ENCODE measurements around the gene ARHGAP21.
A peak's percentile ranks its signal among the peaks of the same experiment; 100 is the strongest.
"Not testable (repeated sequence)": the region's sequence is repeated elsewhere in the genome, so short reads cannot be mapped to it uniquely, and the experiment has no call there.

Gene ARHGAP21

DNA sequence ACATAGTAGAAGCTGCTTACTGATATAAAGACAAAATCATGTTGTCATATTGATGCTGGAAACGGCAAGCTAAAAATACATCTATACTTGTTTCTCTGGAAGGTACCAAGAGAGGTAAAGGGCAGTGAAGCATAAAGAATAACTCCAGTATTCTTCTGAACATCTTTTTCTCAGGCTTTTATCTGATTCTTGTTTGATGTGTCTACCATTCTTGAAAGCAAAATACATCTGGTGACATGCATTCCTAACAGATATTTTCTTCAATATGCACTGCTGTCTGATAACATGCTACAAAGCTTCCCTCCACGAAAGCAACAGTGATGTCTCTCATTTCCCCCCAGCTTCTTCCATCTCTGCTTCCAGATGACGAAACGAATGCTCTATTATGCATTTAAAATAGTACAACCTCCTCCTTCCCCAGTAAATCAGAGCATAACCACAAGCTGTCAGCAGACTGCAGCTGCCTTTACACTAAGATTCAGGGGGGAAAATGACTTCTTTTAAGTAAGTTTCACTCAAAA lies 100.8 kb downstream of the ARHGAP21 start:
- no peak for DNase-seq

DNA sequence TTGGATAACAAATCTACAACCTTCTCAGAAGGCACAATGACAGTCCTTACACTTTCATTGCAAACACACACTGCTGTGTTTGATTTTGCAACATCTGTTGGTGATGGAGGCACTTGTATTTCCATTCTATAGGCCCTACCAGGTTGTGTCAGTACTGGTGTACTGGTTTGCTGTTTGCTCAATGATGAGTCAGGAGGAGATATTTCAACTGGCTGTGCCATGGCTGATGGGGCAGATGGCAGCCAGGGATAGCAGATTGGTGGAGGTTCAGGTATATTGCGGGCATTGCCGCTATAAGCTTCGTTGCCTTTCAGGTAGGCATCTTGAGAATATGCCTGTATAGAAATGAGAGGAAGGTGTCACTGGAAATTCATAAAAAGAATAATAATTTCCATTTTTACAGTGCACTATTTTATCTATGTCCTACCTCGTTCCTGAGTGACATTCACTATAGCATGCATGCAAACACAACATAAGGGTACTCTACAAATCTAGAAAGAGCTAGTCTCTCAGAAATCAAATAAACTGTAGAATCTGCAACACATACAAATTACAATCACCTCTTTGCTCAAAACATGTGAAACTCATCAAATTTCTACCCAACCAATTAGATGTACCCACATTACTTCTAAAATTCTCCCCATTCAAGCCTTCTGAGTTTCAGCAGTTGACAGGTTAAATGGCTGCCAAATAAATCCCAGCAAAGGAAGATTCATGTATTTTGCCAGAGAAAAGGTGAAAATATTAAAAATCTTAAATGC lies 102.5 kb downstream of the ARHGAP21 start:
- not testable (repeated sequence) for DNase-seq

DNA sequence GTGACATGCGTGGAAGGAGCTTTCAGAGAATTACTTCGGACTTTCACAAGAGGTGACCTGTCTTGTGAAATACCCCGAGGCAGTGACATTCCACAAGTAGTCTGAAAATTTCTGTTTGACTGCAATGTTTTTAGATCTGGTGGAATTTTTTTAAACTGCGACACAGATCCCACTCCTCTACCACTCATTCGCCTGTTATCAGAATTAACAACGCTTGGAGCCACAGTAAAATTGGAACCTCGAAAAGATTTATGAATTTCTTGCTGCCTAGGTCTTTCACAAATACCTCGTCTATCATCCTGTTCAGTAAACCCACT lies 103.7 kb downstream of the ARHGAP21 start:
- not testable (repeated sequence) for DNase-seq

DNA sequence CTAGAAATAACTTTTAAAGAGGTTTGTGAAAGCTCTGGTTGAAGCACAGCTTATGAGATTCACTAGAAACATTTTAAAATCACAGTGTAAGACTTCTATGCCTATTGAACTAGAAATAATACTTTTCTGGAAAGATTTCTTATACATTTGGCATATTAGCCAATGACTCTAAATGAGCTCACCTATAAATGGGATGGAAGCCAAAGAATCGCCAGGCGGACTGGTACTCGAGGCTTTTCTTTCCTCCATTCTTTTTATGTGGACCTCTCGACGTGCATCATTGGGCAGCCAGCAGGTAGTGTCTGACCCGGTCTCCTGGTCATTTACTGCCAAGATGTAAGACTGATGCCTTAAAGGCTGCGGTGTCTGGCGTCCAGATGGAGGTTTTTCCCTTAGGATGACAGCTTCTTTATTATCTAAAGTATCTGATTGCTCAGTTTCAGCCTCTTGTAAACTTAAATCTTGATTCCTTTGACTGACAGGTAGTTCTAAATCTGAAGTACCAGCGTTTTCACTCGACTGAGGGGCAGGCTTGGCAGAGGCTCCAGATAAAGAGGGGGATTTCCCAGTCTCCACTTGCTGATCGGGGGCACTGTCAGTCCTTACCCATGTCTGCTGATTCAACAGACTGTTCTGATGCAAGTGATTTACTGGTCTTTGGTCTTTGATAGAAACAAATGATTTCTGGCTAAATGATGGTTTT lies 104.2 kb downstream of the ARHGAP21 start:
- DNase-seq, result not testable (repeated sequence)

DNA sequence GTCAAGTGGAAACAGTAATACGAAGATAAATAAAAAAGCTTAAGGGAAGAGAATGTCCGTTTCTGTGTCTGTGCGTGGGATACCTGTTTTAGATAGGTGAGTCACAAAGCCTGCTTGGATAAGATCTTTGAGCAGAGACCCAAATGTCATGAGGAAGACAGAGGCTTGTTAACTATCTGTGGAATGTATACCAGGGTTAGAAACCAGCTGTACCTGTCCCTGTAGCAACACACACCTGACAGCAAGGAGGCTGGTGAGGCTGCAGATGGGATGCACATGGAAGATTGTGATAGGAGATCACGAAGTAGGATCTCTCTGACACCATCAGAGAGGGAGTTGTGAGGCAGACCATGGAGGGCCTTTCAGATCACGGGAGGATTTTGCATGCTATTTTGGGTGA lies 105.3 kb downstream of the ARHGAP21 start:
- DNase-seq, result no peak

DNA sequence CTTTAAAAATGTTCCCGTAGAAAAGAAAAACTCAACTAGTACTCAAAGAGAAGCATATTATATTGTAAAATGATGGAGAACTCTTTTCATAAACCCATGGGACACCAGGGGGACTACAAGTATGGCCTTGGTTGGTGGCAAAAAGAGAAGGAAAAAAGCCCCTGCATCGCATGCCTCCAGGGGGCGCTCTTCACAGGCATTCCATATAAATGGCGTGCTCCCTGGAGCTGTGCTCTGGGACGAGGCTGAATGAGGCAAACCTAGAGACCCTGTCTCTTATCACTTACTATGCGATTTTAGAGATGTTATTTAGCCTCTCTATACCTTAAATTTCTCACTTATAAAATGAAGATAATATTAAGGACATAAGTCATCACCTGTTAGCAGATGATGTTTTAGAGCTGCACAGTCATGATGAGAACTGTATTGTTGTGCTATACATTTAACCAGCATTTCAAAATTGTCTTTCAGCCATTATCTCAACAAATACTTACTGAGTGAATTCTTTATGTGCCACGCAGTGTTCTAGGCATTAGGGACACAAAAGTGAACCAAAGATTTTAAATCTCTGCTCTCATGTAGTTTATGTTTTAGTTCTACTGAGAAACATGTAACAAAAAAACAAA lies 105.8 kb downstream of the ARHGAP21 start:
- peak in 3 of 4 experiments; percentile 1 to 20 (median 15) for DNase-seq

DNA sequence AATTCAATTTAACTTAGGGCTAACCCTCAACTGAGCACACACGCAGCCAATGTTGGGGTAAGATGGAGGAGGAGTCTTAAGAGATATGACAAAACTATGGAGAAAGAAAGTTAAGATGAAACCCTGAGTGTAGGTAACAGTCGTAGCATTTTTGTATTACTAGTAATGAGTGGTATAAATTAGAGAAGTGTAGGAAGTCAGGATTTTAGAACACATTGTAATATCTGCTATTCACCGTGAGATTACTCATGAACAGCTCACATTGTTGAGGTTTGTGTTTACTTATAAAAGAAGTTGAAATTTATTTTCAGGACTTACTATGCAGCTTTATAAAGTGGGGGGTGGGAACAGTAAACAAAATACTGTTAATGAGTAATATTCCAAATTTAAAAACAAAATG lies 107.2 kb downstream of the ARHGAP21 start:
- no peak for DNase-seq

DNA sequence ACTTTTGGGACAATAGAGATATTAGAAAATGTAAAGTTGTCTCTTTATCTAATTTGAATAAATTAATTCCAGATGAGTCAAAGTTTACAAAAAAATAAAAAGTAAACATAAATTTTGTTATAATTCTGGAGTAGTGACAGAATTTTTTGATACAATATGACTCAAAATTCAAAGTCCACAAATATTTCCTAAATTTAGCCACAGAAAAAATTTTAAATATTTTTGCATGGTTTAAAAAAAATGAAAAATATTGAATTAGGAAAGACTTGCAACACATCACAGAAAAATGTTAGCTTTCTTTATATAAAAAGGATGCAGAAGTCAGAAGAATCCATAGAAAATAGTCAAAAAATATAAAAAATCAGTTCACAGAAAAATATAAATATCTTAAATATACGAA lies 117.7 kb downstream of the ARHGAP21 start:
- no peak for DNase-seq

DNA sequence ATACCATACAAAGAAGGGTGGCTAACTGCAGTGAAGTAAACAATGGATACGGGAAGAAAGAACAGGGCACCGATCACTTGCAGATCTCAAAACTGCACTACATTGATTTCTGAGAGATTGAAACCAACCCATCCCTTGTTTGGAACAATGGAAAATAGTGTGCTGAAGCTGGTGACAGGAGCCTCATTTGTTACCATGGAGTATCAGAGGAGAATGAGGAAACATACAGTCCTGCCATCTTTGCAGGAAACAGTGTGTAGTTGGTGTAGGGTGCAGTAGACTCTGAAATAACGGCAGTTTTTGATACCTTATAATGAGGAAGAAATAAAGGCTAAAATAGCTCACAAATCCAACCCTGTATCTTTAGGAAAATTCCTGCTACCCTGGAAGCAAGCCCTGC lies 118.5 kb downstream of the ARHGAP21 start:
- no peak for DNase-seq

DNA sequence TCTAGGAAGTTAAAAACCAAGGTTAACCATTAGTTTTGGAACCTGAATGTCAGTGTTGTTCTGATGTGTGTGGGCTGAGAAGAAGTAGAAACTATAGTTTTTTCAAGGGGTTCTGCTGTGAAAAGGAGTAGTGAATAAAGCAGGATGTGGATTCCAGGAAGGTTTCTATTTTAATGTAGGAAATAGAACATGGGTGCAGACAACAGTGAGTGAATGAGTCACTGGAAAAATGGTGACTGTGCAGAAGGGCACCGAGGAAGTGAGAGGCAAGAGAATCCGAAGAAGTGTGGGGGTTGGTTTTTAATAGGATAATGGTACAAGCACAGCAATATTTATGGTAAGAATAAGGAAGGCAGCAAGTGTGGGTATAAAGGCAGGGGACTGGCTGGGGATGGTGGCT lies 120.4 kb downstream of the ARHGAP21 start:
- no peak for DNase-seq

DNA sequence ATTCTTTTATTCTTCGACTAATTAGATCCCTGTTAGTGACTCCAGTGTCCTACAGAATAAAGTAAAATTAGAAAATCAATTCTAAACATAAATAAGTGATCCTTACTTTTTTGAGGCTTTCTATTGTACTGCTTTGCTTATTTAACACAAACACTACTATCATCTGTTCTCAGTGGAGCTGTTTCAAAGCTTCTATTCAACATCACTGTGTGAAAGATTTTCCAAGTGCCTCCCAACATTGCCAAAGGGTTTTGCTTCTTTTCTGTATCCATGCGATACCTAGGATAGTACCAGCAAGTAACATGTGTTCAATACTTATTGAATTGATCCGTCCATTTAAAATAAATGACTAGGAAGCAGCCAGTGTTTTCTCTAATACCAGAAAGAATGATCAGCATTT lies 125.7 kb downstream of the ARHGAP21 start:
- DNase-seq, result no peak

DNA sequence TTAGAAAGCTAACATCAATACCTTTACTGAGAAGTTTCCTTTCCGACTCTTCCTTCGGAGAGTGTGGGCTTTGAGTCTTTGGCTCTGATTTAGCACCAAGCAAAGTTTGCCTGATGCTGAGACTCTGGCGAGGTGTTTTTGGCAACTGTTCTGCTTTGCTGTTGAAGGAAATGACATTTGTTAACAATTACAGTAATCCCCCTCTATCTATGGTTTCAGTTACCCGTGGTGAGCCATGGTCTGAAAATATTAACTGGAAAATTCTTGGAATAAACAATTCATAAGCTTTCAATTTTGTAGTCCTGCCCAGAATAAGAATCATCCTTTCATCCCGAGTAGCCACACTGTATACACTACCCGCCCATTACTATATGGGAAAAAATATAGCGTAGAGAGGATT lies 126.3 kb downstream of the ARHGAP21 start:
- DNase-seq, result no peak

DNA sequence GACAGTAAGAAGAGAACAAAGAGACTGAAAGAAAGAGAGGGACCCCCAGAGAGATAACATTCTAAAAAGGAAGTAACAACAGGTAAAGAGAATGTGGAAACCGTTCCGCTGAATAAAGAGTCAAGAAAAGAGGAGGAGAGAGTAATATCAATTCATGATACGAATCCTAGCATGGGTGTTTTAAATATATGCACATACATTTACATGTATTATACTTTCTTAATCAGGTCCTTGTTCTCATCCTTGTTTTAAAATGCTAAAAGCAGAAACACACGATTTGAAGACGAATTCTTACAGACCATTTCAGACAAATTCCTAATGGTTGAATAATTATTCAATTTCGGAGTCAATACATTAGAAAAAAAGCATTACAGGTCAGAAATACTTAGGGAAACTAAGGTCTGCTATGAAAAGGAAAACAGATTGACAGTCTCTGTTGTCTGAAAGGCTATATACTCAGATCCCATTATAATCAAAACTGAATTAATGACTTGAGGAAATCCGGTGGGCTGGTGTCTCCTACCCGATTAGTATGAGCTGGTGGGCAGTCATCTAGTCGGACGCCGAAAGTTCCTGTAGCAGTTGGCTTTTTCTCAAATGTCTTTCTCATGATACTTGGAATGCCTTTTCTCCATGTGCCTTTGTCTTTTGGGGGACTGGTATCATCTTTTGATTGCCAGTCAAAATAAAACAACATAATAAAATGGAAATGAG lies 127.3 kb downstream of the ARHGAP21 start:
- no peak for DNase-seq

DNA sequence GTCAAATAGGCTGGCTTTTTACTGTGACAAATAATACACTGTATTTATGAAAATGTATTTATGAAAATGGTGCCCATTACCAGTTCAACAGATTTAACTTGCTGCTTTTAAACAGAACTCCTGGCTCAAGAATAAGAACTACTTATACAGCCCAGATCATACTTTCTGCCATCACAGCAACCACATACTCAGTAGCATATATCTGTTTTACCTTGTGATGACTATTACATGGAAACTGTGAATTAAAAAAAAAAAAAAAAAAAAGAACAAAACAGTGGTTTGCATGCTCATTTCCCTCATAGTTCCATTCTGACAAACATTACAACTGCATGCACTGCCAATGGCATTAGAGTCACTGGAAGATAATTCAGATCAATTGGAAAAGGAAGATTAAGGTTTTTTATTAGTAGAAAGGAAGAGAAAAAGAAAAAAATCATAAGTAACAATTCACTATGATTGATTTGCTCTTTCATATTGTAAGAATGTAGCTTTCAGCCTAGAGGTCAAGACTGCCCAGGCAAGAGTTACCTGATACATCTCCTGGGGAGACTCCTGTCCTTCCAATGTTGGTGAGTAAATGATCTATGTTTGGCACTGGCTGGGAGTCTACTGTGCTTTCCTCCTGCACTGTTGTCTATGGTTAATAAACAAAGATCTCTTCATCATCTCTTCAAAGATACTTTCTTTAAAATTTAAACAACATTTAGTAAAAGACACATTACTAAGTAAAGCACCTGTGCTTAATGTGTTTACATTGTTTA lies 132.8 kb downstream of the ARHGAP21 start:
- DNase-seq, result no peak

DNA sequence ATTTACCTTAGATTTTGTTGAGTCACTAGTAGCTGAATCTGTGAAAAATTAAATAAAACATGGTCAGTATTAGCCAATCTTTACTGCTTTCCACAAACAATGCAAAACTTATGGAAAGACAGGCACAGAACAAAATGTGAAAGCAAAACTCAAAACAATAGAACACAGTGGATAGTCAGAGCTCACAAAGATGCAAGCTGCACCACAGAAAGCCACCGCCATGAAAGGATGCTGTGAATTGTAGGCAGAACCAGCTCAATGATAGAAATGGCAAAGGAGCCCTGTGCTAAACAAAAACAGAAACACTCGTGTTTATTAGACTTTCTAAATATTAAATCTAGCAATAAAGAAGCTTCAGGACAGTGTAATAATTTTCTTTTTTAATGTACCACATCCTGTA lies 134.4 kb downstream of the ARHGAP21 start:
- DNase-seq, result no peak

DNA sequence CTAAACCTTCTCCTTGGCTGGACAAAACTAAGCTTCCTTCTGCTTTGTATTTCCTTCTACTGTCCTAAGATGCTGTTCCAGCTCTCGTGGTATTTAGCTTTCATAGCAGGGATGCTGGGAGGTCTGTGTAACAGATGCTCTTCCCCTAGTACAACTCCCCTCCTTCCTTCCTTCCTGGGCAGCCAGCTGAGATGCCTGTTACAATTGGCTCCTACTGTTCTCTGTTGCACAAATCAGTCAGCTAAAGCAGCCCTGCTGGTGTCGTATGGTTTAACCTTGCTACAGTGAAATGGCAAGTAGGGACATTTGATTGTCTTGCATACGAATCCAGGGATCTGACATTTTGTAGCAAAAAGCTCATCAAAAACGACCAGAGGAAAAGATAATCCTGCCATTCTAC lies 143.8 kb downstream of the ARHGAP21 start:
- DNase-seq, result no peak

DNA sequence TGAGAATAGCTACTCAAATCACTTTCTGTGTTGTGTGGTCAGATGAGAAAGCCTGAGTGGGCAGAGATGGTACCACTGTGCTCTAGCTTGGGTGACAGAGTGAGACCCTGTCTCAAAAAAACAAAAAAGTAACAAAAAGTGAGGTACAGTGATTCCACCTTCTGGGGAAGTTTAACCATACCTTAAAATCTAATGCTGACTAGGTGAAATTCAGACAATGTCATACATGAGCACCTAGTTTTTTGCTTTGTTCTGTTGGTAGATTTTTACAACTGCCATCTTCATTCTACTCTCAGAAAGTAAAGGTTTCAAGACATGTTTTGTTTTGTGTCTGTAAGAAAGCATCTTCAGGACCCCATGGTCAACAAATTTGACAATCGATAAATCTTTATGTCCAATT lies 144.2 kb downstream of the ARHGAP21 start:
- no peak for DNase-seq

DNA sequence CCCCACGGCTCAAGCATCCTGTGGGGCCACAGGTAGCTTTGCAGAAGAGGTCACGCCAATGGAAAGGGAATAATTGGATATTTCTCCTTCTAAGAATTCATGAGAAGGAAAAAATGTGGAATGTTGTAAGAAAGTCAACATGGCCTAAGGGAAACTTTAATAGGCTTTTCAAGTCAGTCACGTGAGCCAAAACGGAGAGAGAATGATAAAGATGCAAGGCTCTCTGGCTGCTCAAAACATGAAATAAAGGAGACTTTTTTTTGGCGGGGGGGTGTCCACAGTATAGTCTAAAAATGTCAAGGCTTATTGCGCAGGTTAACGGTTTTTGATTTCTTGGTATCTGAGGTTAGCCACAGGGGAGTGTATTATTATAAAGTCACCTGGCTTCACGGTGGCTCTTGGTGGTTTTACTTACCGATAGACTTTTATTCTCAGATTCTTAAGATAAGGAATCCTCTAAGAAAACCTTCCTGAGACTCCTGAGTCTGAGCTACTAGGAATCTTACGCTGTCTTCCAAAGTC lies 148.1 kb downstream of the ARHGAP21 start:
- no peak for DNase-seq

DNA sequence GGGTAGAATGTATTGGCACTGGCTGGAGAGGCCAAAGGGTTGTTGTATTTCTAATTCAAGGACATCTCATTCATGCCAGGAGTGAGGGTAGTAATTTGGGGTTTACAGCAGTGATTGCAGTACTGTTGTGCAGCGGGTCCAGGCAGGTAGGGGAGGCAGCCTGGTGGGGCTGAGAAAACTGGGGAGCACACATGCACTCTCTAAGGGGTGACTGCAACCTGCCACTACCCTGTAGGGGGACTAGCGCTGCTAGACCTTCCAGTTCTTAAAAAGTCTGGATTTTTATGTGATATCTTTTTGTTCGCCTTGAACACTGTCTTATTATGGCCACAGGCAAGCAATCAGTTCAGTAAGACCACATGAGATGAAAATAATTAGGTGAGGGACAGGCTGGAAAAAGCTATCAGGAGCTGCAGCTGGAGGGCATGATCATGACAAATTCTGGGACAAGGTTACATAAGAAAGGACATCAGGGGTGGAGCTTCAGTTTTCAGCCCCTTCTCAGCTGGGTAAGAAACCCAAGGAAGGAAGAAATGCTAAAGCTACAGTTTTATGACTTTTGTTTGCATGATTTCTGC lies 149.0 kb downstream of the ARHGAP21 start:
- no peak for DNase-seq

DNA sequence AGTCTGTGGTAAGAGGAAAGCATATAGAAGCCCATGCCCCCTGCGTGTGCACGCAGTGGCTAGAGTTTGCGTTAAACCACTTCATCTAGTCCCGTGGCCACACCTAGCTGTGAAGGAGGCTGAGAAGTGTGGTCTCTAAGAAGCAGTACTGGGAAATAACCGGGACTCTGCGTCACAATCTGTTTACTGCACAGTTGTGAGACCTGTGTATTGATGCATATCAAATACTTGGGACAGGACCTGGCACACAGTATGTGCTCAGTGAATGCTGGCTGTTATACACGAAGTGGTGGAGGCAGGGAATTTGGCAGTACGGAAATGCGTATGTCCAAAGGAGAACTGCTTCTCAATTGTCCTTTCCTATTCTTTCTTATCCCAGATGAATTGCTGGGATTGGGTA lies 149.5 kb downstream of the ARHGAP21 start:
- DNase-seq, result no peak

DNA sequence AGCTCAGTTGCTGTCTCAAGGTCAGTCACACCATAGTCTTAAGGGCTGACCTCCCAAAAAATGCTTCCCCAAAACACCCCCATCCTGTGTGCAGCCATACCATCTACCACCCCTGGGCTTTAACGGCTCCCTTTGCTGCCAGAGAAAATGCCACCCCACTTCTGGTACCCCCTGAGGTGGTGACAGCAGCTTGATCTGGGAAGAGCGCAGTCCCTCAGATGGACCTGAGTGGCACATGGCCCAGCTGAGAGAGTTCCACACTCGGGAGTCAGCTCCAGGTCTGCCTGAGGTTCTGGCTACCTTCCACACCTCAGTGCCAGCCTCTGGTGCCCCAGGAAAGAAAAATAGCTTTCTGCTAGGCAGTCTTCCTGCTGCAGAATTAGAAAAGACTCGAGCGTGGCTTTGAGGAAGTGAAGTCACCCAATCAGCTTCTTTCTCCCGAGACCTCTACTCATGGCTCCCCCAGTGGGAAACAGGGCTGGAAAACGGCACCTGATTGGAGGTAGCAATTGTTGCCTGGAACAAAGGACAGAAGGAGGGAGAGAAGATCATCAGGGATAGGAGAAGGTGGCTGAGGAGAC lies 151.7 kb downstream of the ARHGAP21 start:
- no peak for DNase-seq

All from activated naive CD4-positive, alpha-beta T cell (primary cell).